ENCODE measurements around the gene RAD17.
"Not testable (repeated sequence)": the region's sequence is repeated elsewhere in the genome, so short reads cannot be mapped to it uniquely, and the experiment has no call there.

RAD17 gene, protein sequence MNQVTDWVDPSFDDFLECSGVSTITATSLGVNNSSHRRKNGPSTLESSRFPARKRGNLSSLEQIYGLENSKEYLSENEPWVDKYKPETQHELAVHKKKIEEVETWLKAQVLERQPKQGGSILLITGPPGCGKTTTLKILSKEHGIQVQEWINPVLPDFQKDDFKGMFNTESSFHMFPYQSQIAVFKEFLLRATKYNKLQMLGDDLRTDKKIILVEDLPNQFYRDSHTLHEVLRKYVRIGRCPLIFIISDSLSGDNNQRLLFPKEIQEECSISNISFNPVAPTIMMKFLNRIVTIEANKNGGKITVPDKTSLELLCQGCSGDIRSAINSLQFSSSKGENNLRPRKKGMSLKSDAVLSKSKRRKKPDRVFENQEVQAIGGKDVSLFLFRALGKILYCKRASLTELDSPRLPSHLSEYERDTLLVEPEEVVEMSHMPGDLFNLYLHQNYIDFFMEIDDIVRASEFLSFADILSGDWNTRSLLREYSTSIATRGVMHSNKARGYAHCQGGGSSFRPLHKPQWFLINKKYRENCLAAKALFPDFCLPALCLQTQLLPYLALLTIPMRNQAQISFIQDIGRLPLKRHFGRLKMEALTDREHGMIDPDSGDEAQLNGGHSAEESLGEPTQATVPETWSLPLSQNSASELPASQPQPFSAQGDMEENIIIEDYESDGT

GRCh38 chr5:69369340-69370121, at the start of gene RAD17, which contains the start of the genes AK6 and TAF9:
TSS of gene RAD17 (plus strand) at chr5:69369818. CDS start at chr5:69372209, 2,391 bp downstream.
TSS of gene AK6 (minus strand) at chr5:69369520. CDS start at chr5:69369490, 30 bp downstream.
TSS of gene TAF9 (minus strand) at chr5:69369520. CDS start at chr5:69365737, 3,783 bp downstream.
- DNase-seq: peak; percentile 90 to 92

- no peak for DNase-seq
Observed at GRCh38 chr5:69326365-69326764, 43.3 kb upstream of the RAD17 start.

DNA sequence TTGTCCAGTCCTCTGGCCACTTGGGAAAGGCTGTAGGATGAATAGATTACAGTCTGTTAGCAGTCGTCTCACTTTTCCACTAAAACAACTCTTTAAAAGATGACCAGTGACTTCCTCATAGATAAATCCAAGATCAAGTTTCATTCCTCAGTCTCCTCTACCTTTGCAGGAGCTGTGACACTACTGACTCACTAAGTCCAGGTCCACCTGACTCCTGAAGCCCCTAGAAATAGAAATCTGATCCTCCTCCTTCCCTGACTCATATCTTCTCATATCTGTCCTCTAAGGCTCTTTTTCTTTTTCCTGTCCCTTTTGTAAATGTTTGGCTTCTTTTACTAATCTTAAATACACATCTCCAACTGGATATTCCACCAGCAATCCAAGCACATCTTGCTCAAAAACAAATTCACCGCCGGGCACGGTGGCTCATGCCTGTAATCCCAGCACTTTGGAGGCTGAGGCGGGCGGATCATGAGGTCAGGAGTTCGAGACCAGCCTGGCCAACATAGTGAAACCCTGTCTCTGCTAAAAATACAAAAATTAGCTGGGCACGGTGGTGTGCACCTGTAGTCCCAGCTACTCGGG, 39.6 kb upstream of the RAD17 start:
- no peak for DNase-seq

DNA sequence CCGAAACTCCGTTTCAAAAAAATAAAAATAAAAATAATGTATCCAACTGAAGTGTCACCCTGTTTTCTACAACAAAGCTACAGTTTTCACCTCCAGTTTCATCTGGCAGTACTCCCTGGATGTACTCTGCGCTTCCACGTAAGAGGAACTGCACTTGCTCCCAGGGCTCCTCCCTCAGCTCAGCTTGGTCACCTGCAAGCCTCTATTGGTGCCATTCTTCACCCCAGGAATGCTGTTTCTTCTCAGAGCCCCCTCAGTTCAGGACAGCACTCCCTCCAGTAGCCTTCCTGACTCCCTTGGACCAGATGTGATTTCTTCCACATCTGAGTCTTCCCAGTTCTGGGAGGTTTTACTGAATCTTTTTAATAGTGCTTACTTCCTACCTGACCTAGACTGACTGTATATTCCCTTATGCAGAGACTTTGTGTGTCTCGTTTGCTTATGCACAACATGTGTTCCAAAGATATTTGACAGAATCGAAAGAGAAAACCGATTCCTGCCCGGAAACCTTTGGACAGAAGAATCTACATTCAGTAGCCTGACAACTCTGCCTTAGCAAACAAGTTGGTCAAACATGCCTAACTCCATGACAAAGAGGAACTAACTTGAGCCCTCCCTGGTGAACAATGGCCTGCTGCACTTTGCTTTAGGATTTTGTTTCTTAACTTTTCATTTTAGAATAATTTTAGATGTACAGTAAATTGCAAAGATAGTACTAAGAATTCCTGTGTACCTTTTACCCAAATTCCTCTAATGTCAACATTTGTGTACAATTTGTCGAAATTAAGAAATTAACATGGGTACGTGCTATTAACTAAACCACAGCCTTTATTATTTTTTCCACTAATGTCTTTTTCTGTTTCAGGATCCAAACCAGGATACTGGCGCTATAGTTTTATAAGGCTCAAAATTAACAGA, 37.8 kb upstream of the RAD17 start:
- DNase-seq: peak in 1 of 2 donors; percentile 2

DNA sequence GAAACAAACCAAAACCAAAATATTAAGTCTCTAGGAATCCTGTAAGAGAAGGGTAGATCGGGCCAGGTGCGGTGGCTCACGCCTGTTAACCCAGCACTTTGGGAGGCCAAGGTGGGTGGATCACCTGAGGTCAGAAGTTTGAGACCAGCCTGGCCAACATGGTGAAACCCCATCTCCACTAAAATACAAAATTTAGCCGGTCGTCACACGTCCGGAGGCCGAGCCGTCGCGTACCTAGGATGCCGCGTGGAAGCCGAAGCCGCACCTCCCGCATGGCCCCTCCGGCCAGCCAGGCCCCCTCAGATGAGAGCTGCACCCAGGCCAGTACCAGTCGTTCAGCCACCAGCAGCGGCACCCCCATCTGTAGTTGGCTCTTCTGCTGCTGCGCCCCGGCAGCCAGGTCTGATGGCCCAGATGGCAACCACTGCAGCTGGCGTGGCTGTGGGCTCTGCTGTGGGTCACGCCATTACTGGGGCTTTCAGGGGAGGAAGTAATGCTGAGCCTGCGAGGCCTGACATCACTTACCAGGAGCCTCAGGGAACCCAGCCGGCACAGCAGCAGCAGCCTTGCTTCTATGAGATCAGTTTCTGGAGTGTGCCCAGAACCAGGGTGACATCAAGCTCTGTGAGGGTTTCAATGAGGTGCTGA, 35.8 kb upstream of the RAD17 start:
- DNase-seq: not testable (repeated sequence)

DNA sequence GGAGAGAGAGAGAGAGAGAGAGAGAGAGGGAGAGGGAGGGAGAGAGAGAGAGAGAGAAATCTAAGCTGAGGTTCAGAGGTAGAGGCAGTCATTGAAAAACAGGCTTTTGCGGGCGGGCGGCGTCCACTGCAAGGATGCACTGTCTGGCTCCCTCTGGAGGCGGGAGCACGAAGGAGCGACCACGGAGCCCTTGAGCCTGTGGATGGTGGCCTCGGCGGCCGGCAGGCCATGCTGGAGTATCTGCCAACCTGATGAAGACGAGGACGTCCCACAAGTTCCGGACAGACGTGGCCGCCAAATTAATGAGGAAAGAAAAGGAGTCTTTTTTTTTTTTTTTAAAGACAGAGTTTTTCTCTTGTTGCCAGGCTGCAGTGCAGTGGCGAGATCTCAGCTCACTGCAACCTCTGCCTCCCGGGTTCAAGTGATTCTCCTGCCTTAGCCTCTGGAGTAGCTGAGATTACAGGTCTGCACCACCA, 34.8 kb upstream of the RAD17 start:
- DNase-seq: peak; percentile 80

GRCh38 chr5:69335341-69335935, 34.2 kb upstream of the RAD17 start:
- DNase-seq: no peak

GRCh38 chr5:69341520-69342161, 28.0 kb upstream of the RAD17 start:
- DNase-seq: no peak

- DNase-seq: no peak
Observed at GRCh38 chr5:69343083-69343482, 26.5 kb upstream of the RAD17 start.

DNA sequence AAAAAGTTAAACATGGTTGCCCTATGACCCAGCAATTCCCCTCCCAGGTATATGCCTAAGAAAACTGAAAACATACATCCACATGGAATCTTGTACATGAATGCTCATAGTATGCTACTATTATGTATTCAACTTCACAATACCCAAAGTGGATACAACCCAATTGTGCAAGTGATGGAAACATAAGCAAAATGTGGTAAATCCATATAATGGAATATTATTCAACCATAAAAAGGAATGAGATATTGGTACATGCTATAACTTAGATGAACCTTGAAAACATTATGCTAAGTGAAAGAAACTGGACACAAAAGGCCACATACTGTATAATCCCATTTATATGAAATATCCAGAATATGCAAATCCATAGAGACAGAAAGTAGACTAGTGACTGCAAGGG, 19.0 kb upstream of the RAD17 start:
- no peak for DNase-seq

DNA sequence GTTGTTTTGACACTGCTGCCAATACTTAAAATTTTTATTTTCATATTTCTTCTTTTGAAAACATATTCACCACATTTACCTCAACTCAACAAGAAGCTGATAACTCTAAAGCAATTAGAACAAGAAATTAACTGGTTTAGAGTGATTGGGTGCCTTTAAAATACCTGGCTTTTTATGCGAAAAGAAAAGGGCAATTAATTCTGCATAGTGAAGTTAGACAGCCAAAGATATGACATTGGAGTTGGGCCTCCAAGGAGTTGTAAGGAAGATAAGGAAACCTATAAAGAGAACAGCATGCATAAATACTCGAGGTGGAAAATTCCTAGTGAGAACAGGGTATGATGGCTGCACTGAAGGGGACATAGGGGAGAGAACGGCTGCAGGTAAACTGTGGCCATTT, 9.9 kb upstream of the RAD17 start:
- no peak for DNase-seq

GRCh38 chr5:69360442-69360841, 9.2 kb upstream of the RAD17 start:
- DNase-seq: no peak

DNA sequence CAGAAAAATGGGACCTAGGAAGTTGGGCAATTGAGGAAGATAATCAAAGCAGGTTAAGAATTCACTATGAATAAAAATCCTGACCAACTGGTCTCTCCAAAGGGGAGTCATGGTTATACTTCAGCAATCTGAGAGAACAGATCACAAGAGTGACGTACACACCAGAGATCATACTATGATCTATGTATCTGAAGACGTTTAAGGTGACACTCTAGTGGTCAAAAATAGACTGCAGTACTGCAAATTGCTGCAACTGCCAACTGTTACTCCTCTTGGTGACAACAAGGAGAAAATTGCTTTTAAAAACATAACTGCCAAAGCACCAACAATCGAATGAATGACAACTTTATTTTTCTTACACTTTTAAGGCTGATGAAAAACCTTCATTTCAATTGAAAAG, 5.2 kb upstream of the RAD17 start:
- DNase-seq: peak in 1 of 2 donors; percentile 40

DNA sequence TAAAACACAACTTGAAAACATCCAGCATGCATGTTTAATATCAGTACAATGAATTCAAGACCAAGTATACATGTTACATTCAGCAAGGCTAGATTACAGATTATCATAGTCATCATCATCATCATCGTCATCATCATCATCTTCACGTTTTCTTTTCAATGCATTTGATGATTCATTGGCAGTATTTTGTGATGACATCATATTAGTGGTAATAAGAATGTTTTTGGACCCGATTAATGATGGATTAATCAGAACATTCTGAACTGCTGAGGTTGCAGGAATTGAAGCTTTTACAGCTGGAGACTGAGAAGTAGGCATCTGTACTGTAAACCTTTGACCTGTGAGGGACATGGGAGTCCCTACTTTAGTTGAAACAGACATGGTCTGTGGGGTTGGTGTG, 4.8 kb upstream of the RAD17 start:
- DNase-seq: no peak

GRCh38 chr5:69367697-69368279, 1.8 kb upstream of the RAD17 start:
- no peak for DNase-seq

- peak; percentile 26 to 51 for DNase-seq
Observed at GRCh38 chr5:69368458-69369339, 919 bp upstream of the RAD17 start.

- peak in 1 of 2 donors; percentile 4 for DNase-seq
Observed at GRCh38 chr5:69370335-69370734, 717 bp downstream of the RAD17 start.

DNA sequence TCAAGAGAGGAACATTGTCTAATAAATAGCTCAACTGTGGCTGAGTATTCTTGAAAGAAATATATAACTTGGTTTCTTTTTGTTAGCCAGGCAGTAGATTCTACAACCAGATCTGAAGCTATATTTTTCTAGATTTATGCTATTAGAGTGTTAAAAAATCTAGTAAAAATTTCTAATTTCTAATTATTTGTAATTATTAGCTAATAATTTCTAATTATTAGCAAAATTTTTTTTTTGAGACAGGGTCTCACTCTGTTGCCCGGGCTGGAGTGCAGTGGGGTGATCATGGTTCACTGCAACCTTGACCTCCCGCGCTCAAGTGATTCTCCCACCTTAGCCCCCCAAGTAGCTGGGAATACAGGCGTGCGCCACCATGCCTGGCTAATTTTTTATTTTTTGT, 2.8 kb downstream of the RAD17 start:
- no peak for DNase-seq
